Measurements from ENCODE around the gene SLC35B4. TPM values are rescaled to one million over a fixed set of nuclear protein-coding genes. Genes with fewer than 3 reads are reported as not detected.

The SLC35B4 gene
- total RNA-seq, 2 donors from 2014 or later, result 35.6 to 42.2 TPM

DNA sequence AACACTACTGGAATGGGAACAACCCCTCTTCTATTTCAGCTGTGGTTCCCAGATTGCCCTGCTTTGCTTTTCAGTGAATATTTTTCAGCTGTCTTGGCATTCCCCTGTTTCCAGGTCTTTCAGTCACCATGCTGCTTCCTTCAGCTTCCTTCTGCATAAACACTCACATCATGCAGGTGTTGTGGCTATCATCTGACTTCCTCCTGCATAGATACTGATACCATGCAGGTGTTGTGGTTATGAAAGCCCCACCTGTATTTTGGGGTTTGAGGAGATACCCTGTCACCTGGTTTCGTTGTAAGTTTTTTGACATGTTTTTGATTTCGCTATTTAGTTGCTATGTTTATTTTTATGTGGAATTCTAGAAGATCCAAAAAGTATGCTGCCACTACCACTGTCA is 71.5 kb downstream of the SLC35B4 start:
- H3K36me3 Mint-ChIP-seq (ENCODE audit: low read depth), result no peaks in the 10 kb centered on the region
- peaks cover 16% of the 10 kb centered on the region for H3K9me3 Mint-ChIP-seq
- H3K27ac Mint-ChIP-seq, result no peak overlapping the region
- H3K27ac ChIP-seq (ENCODE audit: low read depth, low read length), result no peak overlapping the region
- no peaks in the 10 kb centered on the region for H3K9me3 ChIP-seq (ENCODE audit: control insufficient read depth, low read length)
- H3K27me3 ChIP-seq (ENCODE audit: control insufficient read depth, insufficient read depth, low read length, poor library complexity, severe bottlenecking), result no peaks in the 10 kb centered on the region
- H3K4me1 ChIP-seq (ENCODE audit: control insufficient read depth, insufficient read depth, low read length), result no peaks in the 10 kb centered on the region
- no peak for TF ChIP-seq CTCF (conservative IDR thresholded peaks at IDR 0.05)
- H3K36me3 ChIP-seq (ENCODE audit: control insufficient read depth, insufficient read depth, low read length), result no peaks in the 10 kb centered on the region
- WGBS, 2 experiments (ENCODE audit: insufficient coverage in 1 of 2, insufficient read length in 1 of 2), result 93% methylated on average over 2 of the region's 2 CpGs; no CpG with 5 or more reads in 1 of the 2 experiments
- no peak overlapping the region for H3K4me3 Mint-ChIP-seq
- H3K9ac ChIP-seq (ENCODE audit: extremely low read depth, low read length, poor library complexity, severe bottlenecking), result no peak overlapping the region
- H3K4me1 Mint-ChIP-seq, result no peaks in the 10 kb centered on the region
- peaks cover 2% of the 10 kb centered on the region for H3K27me3 Mint-ChIP-seq (ENCODE audit: insufficient read depth)
- DNase-seq, result no peak
- no peak overlapping the region for H3K4me3 ChIP-seq (ENCODE audit: low read length)

Other genes with a start within 250 kb of the SLC35B4 start
- 1 to 10 TPM in 1 of 2 donors, under 1 TPM in 1; 0.89 to 1.3 TPM for gene LRGUK, start 189.6 kb downstream of the SLC35B4 start, total RNA-seq
- gene AKR1B1, start 142.2 kb upstream of the SLC35B4 start, total RNA-seq, result 100 to 1,000 TPM; 152 to 216 TPM
- under 1 TPM; 0.51 to 0.93 TPM for gene AKR1B10, start 210.6 kb upstream of the SLC35B4 start, total RNA-seq
- gene AKR1B15, start 232.2 kb upstream of the SLC35B4 start, total RNA-seq, result not detected

All from endodermal cell (in vitro differentiated cells).